H9 (cell line): ENCODE measurements around the gene EDARADD. TPM values are rescaled to one million over a fixed set of nuclear protein-coding genes. Genes with fewer than 3 reads are reported as not detected.

Source experiments
- DNase-seq: peaks from one replicate; pipeline ENCODE4 v3.0.0-alpha.2; 2017
- H2AFZ ChIP-seq: one replicate; pipeline ENCODE4 v1.6.1; 2013; ENCODE audit warnings: mild to moderate bottlenecking, low read length, control low read depth, moderate library complexity
- H2AK5ac ChIP-seq: 2 replicates; pipeline ENCODE4 v1.6.1; 2013; ENCODE audit warnings: low read length, control low read depth, mixed read lengths; ENCODE audit not compliant: insufficient read length
- H2BK120ac ChIP-seq: one replicate; pipeline ENCODE4 v1.6.1; 2013; ENCODE audit warnings: low read depth, mild to moderate bottlenecking, low read length, control low read depth, inconsistent platforms; ENCODE audit not compliant: poor library complexity, severe bottlenecking
- H2BK12ac ChIP-seq: 2 replicates; pipeline ENCODE4 v1.6.1; 2013; ENCODE audit warnings: low read length, control low read depth, mixed read lengths, low read depth; ENCODE audit not compliant: insufficient read length
- H2BK15ac ChIP-seq: 2 replicates; pipeline ENCODE4 v1.6.1; 2013; ENCODE audit warnings: low read depth, low read length, control low read depth
- H2BK20ac ChIP-seq: one replicate; pipeline ENCODE4 v1.6.1; 2013; ENCODE audit warnings: low read depth, mild to moderate bottlenecking, low read length, control low read depth, inconsistent platforms; ENCODE audit not compliant: poor library complexity, severe bottlenecking
- H2BK5ac ChIP-seq: 2 replicates; pipeline ENCODE4 v1.6.1; 2013; ENCODE audit warnings: low read length, control low read depth, mixed read lengths; ENCODE audit not compliant: insufficient read length
- H3K14ac ChIP-seq: 2 replicates; pipeline ENCODE4 v1.6.1; 2013; ENCODE audit warnings: low read length, control low read depth; ENCODE audit not compliant: insufficient read depth
- H3K18ac ChIP-seq: 2 replicates; pipeline ENCODE4 v1.6.1; 2013; ENCODE audit warnings: low read depth, mild to moderate bottlenecking, mixed read lengths, low read length, control low read depth; ENCODE audit not compliant: insufficient read length
- H3K23ac ChIP-seq: 2 replicates; pipeline ENCODE4 v1.6.1; 2013; ENCODE audit warnings: low read length, control low read depth, mixed read lengths, low read depth; ENCODE audit not compliant: insufficient read length
- H3K23me2 ChIP-seq: 2 replicates; pipeline ENCODE4 v1.6.1; 2013; ENCODE audit warnings: low read depth, mild to moderate bottlenecking, mixed read lengths, low read length, control low read depth; ENCODE audit not compliant: insufficient read length, poor library complexity, severe bottlenecking
- H3K27ac ChIP-seq: 2 replicates; pipeline ENCODE4 v1.5.1; 2013; ENCODE audit warnings: low read length, control low read depth, mixed read lengths, low read depth; ENCODE audit not compliant: insufficient read length
- H3K27me3 ChIP-seq: 2 replicates; pipeline ENCODE4 v1.6.1; 2013; ENCODE audit warnings: low read length, control low read depth, inconsistent platforms; ENCODE audit not compliant: insufficient read depth
- H3K4ac ChIP-seq: 2 replicates; pipeline ENCODE4 v1.6.1; 2013; ENCODE audit warnings: low read depth, mild to moderate bottlenecking, control low read depth, inconsistent platforms, low read length, moderate library complexity
- H3K4me1 ChIP-seq: 2 replicates; pipeline ENCODE4 v1.6.1; 2013; ENCODE audit warnings: low read length, control low read depth, inconsistent platforms; ENCODE audit not compliant: insufficient read depth
- H3K4me2 ChIP-seq: 2 replicates; pipeline ENCODE4 v1.6.1; 2013; ENCODE audit warnings: low read length, control low read depth, mixed read lengths; ENCODE audit not compliant: insufficient read length, insufficient read depth
- H3K56ac ChIP-seq: 2 replicates; pipeline ENCODE4 v1.6.1; 2013; ENCODE audit warnings: low read depth, mild to moderate bottlenecking, mixed read lengths, low read length, control low read depth; ENCODE audit not compliant: insufficient read length
- H3K79me1 ChIP-seq: 2 replicates; pipeline ENCODE4 v1.6.1; 2013; ENCODE audit warnings: low read depth, mild to moderate bottlenecking, moderate library complexity, low read length, control low read depth, inconsistent platforms; ENCODE audit not compliant: insufficient read depth, poor library complexity, severe bottlenecking
- H3K79me2 ChIP-seq: 2 replicates; pipeline ENCODE4 v1.6.1; 2013; ENCODE audit warnings: low read length, control low read depth, inconsistent platforms; ENCODE audit not compliant: insufficient read depth
- H3K9ac ChIP-seq: 2 replicates; pipeline ENCODE4 v1.6.1; 2013; ENCODE audit warnings: low read length, control low read depth, mixed read lengths; ENCODE audit not compliant: insufficient read length; ENCODE audit errors: extremely low read depth
- H3K9me3 ChIP-seq: one replicate; pipeline ENCODE4 v1.6.1; 2013; ENCODE audit warnings: low read depth, low read length, inconsistent platforms; ENCODE audit not compliant: control insufficient read depth
- H3T11ph ChIP-seq: one replicate; pipeline ENCODE4 v1.6.1; 2013; ENCODE audit warnings: mild to moderate bottlenecking, low read length, control low read depth, inconsistent platforms
- H4K20me1 ChIP-seq: one replicate; pipeline ENCODE4 v1.6.1; 2013; ENCODE audit not compliant: control insufficient read depth, insufficient read length, insufficient read depth
- H4K5ac ChIP-seq: 2 replicates; pipeline ENCODE4 v1.6.1; 2013; ENCODE audit warnings: low read depth, mild to moderate bottlenecking, mixed read lengths, low read length, control low read depth; ENCODE audit not compliant: insufficient read length
- H4K8ac ChIP-seq: replicated peaks from 2 replicates; pipeline ENCODE4 v1.6.1; 2013; ENCODE audit warnings: low read length, control low read depth, mixed read lengths, low read depth; ENCODE audit not compliant: insufficient read length
- H4K91ac ChIP-seq: 2 replicates; pipeline ENCODE4 v1.6.1; 2013; ENCODE audit warnings: low read depth, mild to moderate bottlenecking, moderate library complexity, mixed read lengths, low read length, control low read depth; ENCODE audit not compliant: insufficient read length
- H3K27ac Mint-ChIP-seq, 3 experiments: 2 replicates in 2 of 3; 3 replicates in 1 of 3; pipeline ENCODE4 v1.8.0; 2020 to 2021; ENCODE audit warnings: mixed read lengths in 3 of 3, mild to moderate bottlenecking in 1 of 3, moderate library complexity in 1 of 3
- H3K27me3 Mint-ChIP-seq: 2 replicates; pipeline ENCODE4 v1.8.0; 2021; ENCODE audit warnings: low read depth, mild to moderate bottlenecking, moderate library complexity, mixed read lengths
- H3K36me3 Mint-ChIP-seq, 3 experiments: 2 replicates in 2 of 3; 3 replicates in 1 of 3; pipeline ENCODE4 v1.8.0; 2020 to 2021; ENCODE audit warnings: low read depth in 3 of 3, mixed read lengths in 3 of 3; ENCODE audit not compliant: insufficient read depth in 1 of 3
- H3K4me1 Mint-ChIP-seq, 2 experiments: 2 replicates each; pipeline ENCODE4 v1.8.0; 2020; ENCODE audit warnings: mixed read lengths in 2 of 2
- H3K4me3 Mint-ChIP-seq, 2 experiments: 2 replicates in 1 of 2; 3 replicates in 1 of 2; pipeline ENCODE4 v1.8.0; 2020 to 2021; ENCODE audit warnings: mild to moderate bottlenecking in 2 of 2, mixed read lengths in 2 of 2, moderate library complexity in 1 of 2
- H3K9me3 Mint-ChIP-seq, 2 experiments: 2 replicates in 1 of 2; 3 replicates in 1 of 2; pipeline ENCODE4 v1.8.0; 2020; ENCODE audit warnings: mild to moderate bottlenecking in 2 of 2, mixed read lengths in 2 of 2, moderate library complexity in 1 of 2
- CTCF ChIP-seq: fragments of 200-600 bp; sonication (generic); conservative IDR thresholded peaks from 3 replicates; pipeline ENCODE4 v1.8.0; 2021; ENCODE audit warnings: antibody characterized with exemption, mild to moderate bottlenecking
- WGBS: extraction: QIAGEN DNeasy Blood & Tissue Kit; methylation state at CpG from one replicate; pipeline ENCODE4 v1.1.7; 2013; ENCODE audit warnings: missing lambda C conversion rate, low lambda C conversion rate, mixed read lengths; ENCODE audit not compliant: insufficient read length; ENCODE audit errors: extremely low coverage; 5-methylcytosine and 5-hydroxymethylcytosine counted together
- total RNA-seq: library from RNA; stranded (reverse); gene quantifications from 2 replicates; pipeline ENCODE4 v1.2.1, GENCODE V29; 2021

EDARADD gene
- total RNA-seq, 1 experiment from 2014 or later, result 3.8 TPM

- Mint-ChIP-seq H3K36me3 (peaks cover 0 to 2% (median 0%) of the 10 kb centered on the region in 3 experiments; a peak in 1 of 7 replicates), H3K27me3 (peaks cover 46% of the 10 kb centered on the region), H3K27ac (no peak overlapping the region), H3K4me3 (no peak overlapping the region), H3K4me1 (peaks cover 26 to 33% of the 10 kb centered on the region in 2 experiments), H3K9me3 (no peaks in the 10 kb centered on the region; a peak in 1 of 5 replicates)
- no peak overlapping the region for H2AK5ac ChIP-seq
- H3K23ac ChIP-seq, result no peak overlapping the region
- H3K4me2 ChIP-seq, result no peak overlapping the region
- H3K27me3 ChIP-seq, result no peaks in the 10 kb centered on the region; the same call in 1 of the 2 replicates
- no peak overlapping the region for H3K27ac ChIP-seq
- no peak overlapping the region for H3K9ac ChIP-seq
- H2BK5ac ChIP-seq, result no peak overlapping the region
- H2BK20ac ChIP-seq, result no peak overlapping the region
- no peak overlapping the region for H3K56ac ChIP-seq
- H2BK15ac ChIP-seq, result no peak overlapping the region
- H3K18ac ChIP-seq, result no peak overlapping the region
- H3K14ac ChIP-seq, result no peak overlapping the region
- H3K79me1 ChIP-seq, result peaks cover 2% of the 10 kb centered on the region
- no peak for TF ChIP-seq CTCF
- no peak overlapping the region for H4K91ac ChIP-seq
- no peak overlapping the region for H3T11ph ChIP-seq
- peaks cover 10% of the 10 kb centered on the region for H3K23me2 ChIP-seq
- H3K4me1 ChIP-seq, result peaks cover 7% of the 10 kb centered on the region; the same call in 1 of the 2 replicates
- H3K79me2 ChIP-seq, result no peaks in the 10 kb centered on the region
- H2AFZ ChIP-seq, result no peak overlapping the region
- no peak overlapping the region for H3K4ac ChIP-seq
- WGBS, result no CpG with 5 or more reads among the region's 4 CpGs
- no peaks in the 10 kb centered on the region for H4K20me1 ChIP-seq
- no peak overlapping the region for H2BK120ac ChIP-seq
- no peak for DNase-seq
- H2BK12ac ChIP-seq, result no peak overlapping the region
- no peak overlapping the region for H4K8ac ChIP-seq
- no peak overlapping the region for H4K5ac ChIP-seq
- H3K9me3 ChIP-seq, result no peaks in the 10 kb centered on the region
Observed at GRCh38 chr1:236397173-236397759, 3.2 kb downstream of the EDARADD start.
